BJ (cell line): ENCODE results near the gene SFXN4. TPM values are rescaled to one million over a fixed set of nuclear protein-coding genes. Genes with fewer than 3 reads are reported as not detected.

Experiments
- CTCF ChIA-PET: fragments of 350-600 bp; formaldehyde crosslinking; extraction: SDS; loops from one replicate; lab custom pipeline; 2021; ENCODE audit warnings: antibody characterized with exemption, inconsistent platforms; lab: Yijun Ruan, JAX
- POLR2A ChIA-PET: fragments of 300-600 bp; sonication (Branson Sonifier 250); formaldehyde crosslinking; extraction: SDS; loops from one replicate; lab custom pipeline; 2021; ENCODE audit warnings: antibody characterized with exemption; lab: Charles Lee
- DNase-seq: peaks from one replicate; pipeline ENCODE4 v3.0.0-alpha.2; 2011; ENCODE audit warnings: low read depth
- H3K27me3 ChIP-seq: 2 replicates; pipeline ENCODE4 v1.6.0; 2011; ENCODE audit warnings: low read length; ENCODE audit not compliant: control insufficient read depth, insufficient read depth
- H3K36me3 ChIP-seq: 2 replicates; pipeline ENCODE4 v1.5.1; 2011; ENCODE audit warnings: low read length; ENCODE audit not compliant: control insufficient read depth, insufficient read depth
- H3K4me3 ChIP-seq: 2 replicates; pipeline ENCODE4 v1.5.1; 2011; ENCODE audit warnings: low read depth, mild to moderate bottlenecking, control low read depth, low read length
- CTCF ChIP-seq: IDR thresholded peaks from 2 replicates; pipeline ENCODE4 v1.5.1; 2011; ENCODE audit warnings: low read depth, mild to moderate bottlenecking, control low read depth, inconsistent platforms, low read length, moderate library complexity; ENCODE audit not compliant: insufficient read depth
- polyA plus RNA-seq: library from polyadenylated mRNA; depleted of rRNA; stranded (reverse); fragments of >200 nt; gene quantifications from 2 replicates; pipeline ENCODE4 v1.2.3, GENCODE V29; 2011

SFXN4 gene
- polyA plus RNA-seq, 1 experiment: 9.6 TPM

GRCh38 chr10:119105155-119105554, 60.4 kb downstream of the SFXN4 start:
- ChIA-PET POLR2A (no interaction called here), CTCF (interaction anchor here (1.2 kb wide), 1 partner anchor 32 kb away, joined by 3 read pairs; no protein-coding TSS in a partner anchor)
- no peaks in the 10 kb centered on the region; the same call in 1 of the 2 replicates for H3K36me3 ChIP-seq
- H3K4me3 ChIP-seq: peak overlapping the region; percentile 81
- H3K27me3 ChIP-seq: no peaks in the 10 kb centered on the region
- no peak for DNase-seq
- TF ChIP-seq CTCF: no peak

GRCh38 chr10:119104654-119105015, 60.9 kb downstream of the SFXN4 start:
- POLR2A ChIA-PET: no interaction called here
- Histone ChIP-seq H3K36me3 (no peaks in the 10 kb centered on the region; the same call in 1 of the 2 replicates), H3K27me3 (no peaks in the 10 kb centered on the region), H3K4me3 (peak overlapping the region; percentile 81)
- DNase-seq: no peak
- CTCF ChIA-PET: interaction anchor here (0.6 to 1.2 kb wide), 2 partner anchors 31 to 149 kb away, joined by 3 read pairs; no protein-coding TSS in a partner anchor
- no peak for TF ChIP-seq CTCF

- TF ChIP-seq CTCF: no peak
- H3K27me3 ChIP-seq: no peaks in the 10 kb centered on the region
- no peak for DNase-seq
- H3K36me3 ChIP-seq: no peaks in the 10 kb centered on the region; the same call in 1 of the 2 replicates
- H3K4me3 ChIP-seq: peak within 1 kb of the TSS; percentile 81
- ChIA-PET CTCF (interaction anchor here (0.6 to 1.2 kb wide), 2 partner anchors 31 to 149 kb away, joined by 3 read pairs; no protein-coding TSS in a partner anchor), POLR2A (interaction anchor here (0.6 kb wide), 2 partner anchors 60 to 147 kb away, joined by 3 to 10 read pairs; no protein-coding TSS in a partner anchor)
Observed at GRCh38 chr10:119103903-119104653, 61.4 kb downstream of the SFXN4 start, which contains the start of gene DENND10. TSS of gene DENND10 (plus strand) at chr10:119104113. CDS start at chr10:119104143, 30 bp downstream.

- CTCF ChIA-PET: no interaction called here
- Histone ChIP-seq H3K36me3 (no peaks in the 10 kb centered on the region), H3K27me3 (no peaks in the 10 kb centered on the region), H3K4me3 (no peak overlapping the region)
- POLR2A ChIA-PET: interaction anchor here (0.6 kb wide), 1 partner anchor 147 kb away, joined by 3 read pairs; no protein-coding TSS in a partner anchor
- TF ChIP-seq CTCF: no peak
- DNase-seq: no peak
Observed at GRCh38 chr10:119103241-119103902, 62.1 kb downstream of the SFXN4 start.
